GM10266 (cell line): ENCODE data around the gene PROCR.
"Not testable (repeated sequence)": the region's sequence is repeated elsewhere in the genome, so short reads cannot be mapped to it uniquely, and the experiment has no call there.

Experiments
- DNase-seq: peaks from one replicate; pipeline ENCODE4 v3.0.0; 2012; ENCODE audit errors: extremely low spot score
- CTCF ChIP-seq: IDR thresholded peaks from 2 replicates; pipeline ENCODE4 v1.5.1; 2012; ENCODE audit warnings: mild to moderate bottlenecking, low read depth; ENCODE audit not compliant: control insufficient read depth, insufficient read depth; ENCODE audit errors: missing control alignments

PROCR gene

GRCh38 chr20:35165221-35166185 is 6.4 kb upstream of the PROCR start:
- no peak for DNase-seq
- no peak for TF ChIP-seq CTCF

- DNase-seq = no peak
- TF ChIP-seq CTCF = no peak
These were observed 5.5 kb upstream of the PROCR start for GRCh38 chr20:35166242-35166830.

GRCh38 chr20:35167787-35168186 is 4.1 kb upstream of the PROCR start:
- DNase-seq = no peak
- TF ChIP-seq CTCF = no peak

- not testable (repeated sequence) for DNase-seq
These were observed 3.0 kb upstream of the PROCR start for GRCh38 chr20:35168701-35169409.

GRCh38 chr20:35171438-35171752 is 477 bp upstream of the PROCR start:
- TF ChIP-seq CTCF = no peak
- DNase-seq = no peak

GRCh38 chr20:35172434-35172806 is 548 bp downstream of the PROCR start:
- no peak for DNase-seq
- TF ChIP-seq CTCF = no peak

GRCh38 chr20:35173576-35174192 is 1.8 kb downstream of the PROCR start:
- no peak for TF ChIP-seq CTCF
- no peak for DNase-seq
